H1 (cell line): ENCODE results near the gene FANCI. TPM values are rescaled to one million over a fixed set of nuclear protein-coding genes. Genes with fewer than 3 reads are reported as not detected.

Source experiments
- ASH2L ChIP-seq: fragments of 200-600, 300-600 bp; sonication (generic); IDR thresholded peaks from one replicate; pipeline ENCODE4 v1.7.1; 2017; ENCODE audit warnings: low read length
- BCL11A ChIP-seq, 2 experiments: IDR thresholded peaks; one replicate each; pipeline ENCODE4 v1.6.1; 2011; ENCODE audit warnings: low read depth in 2 of 2, low read length in 2 of 2, mild to moderate bottlenecking in 2 of 2
- CEBPB ChIP-seq: IDR thresholded peaks from 2 replicates; pipeline ENCODE4 v1.6.1; 2012; ENCODE audit warnings: low read depth, low read length
- CHD1 ChIP-seq: IDR thresholded peaks from 2 replicates; pipeline ENCODE4 v1.6.1; 2012; ENCODE audit warnings: low read depth, low read length, improper control_type of control experiment
- CHD2 ChIP-seq: IDR thresholded peaks from 2 replicates; pipeline ENCODE4 v1.6.1; 2012; ENCODE audit warnings: low read length, improper control_type of control experiment
- EGR1 ChIP-seq: IDR thresholded peaks from 2 replicates; pipeline ENCODE4 v1.6.1; 2011; ENCODE audit warnings: low read depth, low read length, borderline replicate concordance
- HDAC2 ChIP-seq, 2 experiments: fragments of 300-600 bp in 1 of 2; sonication (generic) in 1 of 2; IDR thresholded peaks; 2 replicates each; pipeline ENCODE4 v1.6.1; 2011 to 2012; ENCODE audit warnings: low read depth in 2 of 2, low read length in 2 of 2, mild to moderate bottlenecking in 2 of 2, moderate library complexity in 2 of 2, borderline replicate concordance in 1 of 2, inconsistent platforms in 1 of 2
- HDAC6 ChIP-seq: IDR thresholded peaks from one replicate; pipeline ENCODE4 v1.7.1; 2012; ENCODE audit warnings: low read depth, mild to moderate bottlenecking, inconsistent platforms, low read length, moderate library complexity
- JUND ChIP-seq: IDR thresholded peaks from 2 replicates; pipeline ENCODE4 v1.6.1; 2011; ENCODE audit warnings: mild to moderate bottlenecking, improper control_type of control experiment, low read length
- MAFK ChIP-seq: IDR thresholded peaks from 2 replicates; pipeline ENCODE4 v1.6.1; 2012; ENCODE audit warnings: low read depth, mild to moderate bottlenecking, improper control_type of control experiment, low read length
- NANOG ChIP-seq: IDR thresholded peaks from 2 replicates; pipeline ENCODE4 v1.6.1; 2011; ENCODE audit warnings: low read length, low read depth, mild to moderate bottlenecking, inconsistent platforms; ENCODE audit not compliant: insufficient read depth, poor library complexity, severe bottlenecking
- PHF8 ChIP-seq: fragments of 200-600 bp; sonication (generic); conservative IDR thresholded peaks from 2 replicates; pipeline ENCODE4 v1.7.1; 2012; ENCODE audit warnings: low read depth, mild to moderate bottlenecking, inconsistent platforms, low read length, moderate library complexity
- POLR2A ChIP-seq, 2 experiments: IDR thresholded peaks; 1 replicate in 1 of 2; 2 replicates in 1 of 2; pipeline ENCODE4 v1.6.1; 2011; ENCODE audit warnings: low read depth in 2 of 2, low read length in 2 of 2, mild to moderate bottlenecking in 2 of 2; ENCODE audit errors: control extremely low read depth in 1 of 2
- POLR2AphosphoS5 ChIP-seq: IDR thresholded peaks from 2 replicates; pipeline ENCODE4 v1.6.1; 2011; ENCODE audit warnings: low read depth, low read length
- RAD21 ChIP-seq, 2 experiments: IDR thresholded peaks in 1 of 2; conservative IDR thresholded peaks in 1 of 2; 2 replicates each; pipeline ENCODE4 v1.6.1; 2011; ENCODE audit warnings: low read depth in 2 of 2, low read length in 2 of 2, improper control_type of control experiment in 1 of 2, inconsistent platforms in 1 of 2, mild to moderate bottlenecking in 1 of 2, moderate library complexity in 1 of 2
- RNF2 ChIP-seq: fragments of 200-900, 300-1000 bp; sonication (generic); IDR thresholded peaks from 2 replicates; pipeline ENCODE4 v1.7.1; 2016; ENCODE audit warnings: borderline replicate concordance, low read depth, mild to moderate bottlenecking, antibody characterized with exemption, low read length; ENCODE audit not compliant: poor library complexity, severe bottlenecking; ENCODE audit errors: missing control alignments
- SP1 ChIP-seq: IDR thresholded peaks from 2 replicates; pipeline ENCODE4 v1.6.1; 2011; ENCODE audit warnings: low read depth, low read length
- SP2 ChIP-seq: IDR thresholded peaks from 2 replicates; pipeline ENCODE4 v1.6.1; 2012; ENCODE audit warnings: mild to moderate bottlenecking, low read length, inconsistent platforms
- TAF1 ChIP-seq: IDR thresholded peaks from 2 replicates; pipeline ENCODE4 v1.6.1; 2011; ENCODE audit warnings: mild to moderate bottlenecking, low read depth, low read length
- TBP ChIP-seq: IDR thresholded peaks from 2 replicates; pipeline ENCODE4 v1.6.1; 2011; ENCODE audit warnings: low read depth, low read length, improper control_type of control experiment
- YY1 ChIP-seq: IDR thresholded peaks from 2 replicates; pipeline ENCODE4 v1.6.1; 2011; ENCODE audit warnings: low read depth, mild to moderate bottlenecking, low read length
- polyA plus RNA-seq, 7 experiments: library from polyadenylated mRNA; depleted of rRNA in 3 of 7; stranded (reverse) in 5 of 7; unstranded in 2 of 7; fragments of >200 nt in 5 of 7; fragments of 200-250 nt in 2 of 7; gene quantifications; 1 replicate in 5 of 7; 2 replicates in 1 of 7; 4 replicates in 1 of 7; pipeline versions ENCODE4 v1.2.1 to v1.2.3, GENCODE V29; 2011 to 2013; ENCODE audit warnings: missing spikeins in 2 of 7, mixed read lengths in 2 of 7
- total RNA-seq: library from RNA; stranded (reverse); fragmentation: NEBNext Ultra II Directional; extraction: Animal tissue kit (Norgen Biotek cat#: 25700); gene quantifications from 2 replicates; pipeline ENCODE4 v1.2.1, GENCODE V29; 2021
- TF ChIP-seq, protein P1 (sequence below), 3 experiments: IDR thresholded peaks; 1 replicate in 2 of 3; 2 replicates in 1 of 3; pipeline versions ENCODE4 v1.5.1 to v1.6.1; 2011; ENCODE audit warnings: low read length in 3 of 3, mild to moderate bottlenecking in 3 of 3, inconsistent platforms in 2 of 3, low read depth in 1 of 3, moderate library complexity in 1 of 3; ENCODE audit not compliant: insufficient read depth in 1 of 3; ENCODE audit errors: control extremely low read depth in 1 of 3

The FANCI gene
- total and polyA plus RNA-seq, 2 of the 8 experiments (the other 6 are each of a cell fraction or from before 2014, with no cell fraction given), result 37.8 to 115 TPM

DNA sequence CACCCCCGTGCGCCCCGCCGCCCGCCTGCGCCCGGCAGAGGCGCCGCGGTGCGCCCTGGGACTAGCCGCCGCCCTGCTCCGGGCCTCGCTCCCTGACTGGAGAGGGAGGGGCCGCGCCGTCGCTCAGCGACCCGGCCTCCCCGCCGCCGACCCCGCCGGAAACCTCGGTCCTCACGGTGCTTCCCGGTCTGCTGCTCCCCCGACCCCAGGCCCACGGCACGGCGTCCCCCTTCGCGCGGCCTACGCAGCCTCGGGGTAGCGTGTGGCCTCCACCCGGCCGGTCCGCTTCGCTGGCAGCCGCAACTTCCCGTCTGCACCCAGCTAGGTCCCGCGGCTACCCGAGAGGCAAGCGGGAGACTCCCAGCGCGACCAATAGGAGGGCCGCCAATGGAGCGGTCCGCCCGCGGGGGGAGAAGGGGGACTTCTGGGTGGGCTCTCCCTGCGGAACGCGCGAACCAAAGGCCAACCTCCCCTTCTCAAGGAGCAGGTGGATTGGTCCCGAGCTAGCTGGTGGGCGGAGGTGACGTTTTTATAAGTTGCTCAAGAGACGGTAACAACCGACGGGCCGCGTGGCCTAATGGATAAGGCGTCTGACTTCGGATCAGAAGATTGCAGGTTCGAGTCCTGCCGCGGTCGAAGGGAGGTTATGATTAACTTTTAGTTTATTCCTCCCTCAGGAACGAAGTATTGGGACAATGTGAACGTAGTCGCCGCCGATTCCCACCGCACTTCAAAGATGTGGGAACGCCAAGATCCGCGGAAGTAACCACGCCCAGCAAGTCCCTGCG is 90.9 kb downstream of the FANCI start, which contains the start of gene POLG (continued):
- TF ChIP-seq CHD1, result peak; percentile 100
- TF ChIP-seq PHF8, result peak; percentile 99
- peak; percentile 92 for TF ChIP-seq POLR2AphosphoS5
- no peak for TF ChIP-seq HDAC6
- TF ChIP-seq RAD21 (IDR thresholded peaks at IDR 0.05 in 1 of 2, conservative IDR thresholded peaks at IDR 0.05 in 1 of 2; ENCODE audit: low read depth in 2 of 2, low read length in 2 of 2), result no peak
- TF ChIP-seq YY1, result no peak
- TF ChIP-seq BCL11A (IDR thresholded peaks at IDR 0.05; ENCODE audit: low read depth in 2 of 2, low read length in 2 of 2), result no peak
- TF ChIP-seq CHD2, result peak; percentile 83; the same call in 1 of the 2 replicates
- TF ChIP-seq ASH2L, result peak; percentile 100
- peak; percentile 88 for TF ChIP-seq SP1
- TF ChIP-seq EGR1, result peak; percentile 95
- no peak for TF ChIP-seq RNF2
- no peak for TF ChIP-seq SP2
- TF ChIP-seq CEBPB, result peak; percentile 70; the same call in 1 of the 2 replicates
- TF ChIP-seq, protein P1, sequence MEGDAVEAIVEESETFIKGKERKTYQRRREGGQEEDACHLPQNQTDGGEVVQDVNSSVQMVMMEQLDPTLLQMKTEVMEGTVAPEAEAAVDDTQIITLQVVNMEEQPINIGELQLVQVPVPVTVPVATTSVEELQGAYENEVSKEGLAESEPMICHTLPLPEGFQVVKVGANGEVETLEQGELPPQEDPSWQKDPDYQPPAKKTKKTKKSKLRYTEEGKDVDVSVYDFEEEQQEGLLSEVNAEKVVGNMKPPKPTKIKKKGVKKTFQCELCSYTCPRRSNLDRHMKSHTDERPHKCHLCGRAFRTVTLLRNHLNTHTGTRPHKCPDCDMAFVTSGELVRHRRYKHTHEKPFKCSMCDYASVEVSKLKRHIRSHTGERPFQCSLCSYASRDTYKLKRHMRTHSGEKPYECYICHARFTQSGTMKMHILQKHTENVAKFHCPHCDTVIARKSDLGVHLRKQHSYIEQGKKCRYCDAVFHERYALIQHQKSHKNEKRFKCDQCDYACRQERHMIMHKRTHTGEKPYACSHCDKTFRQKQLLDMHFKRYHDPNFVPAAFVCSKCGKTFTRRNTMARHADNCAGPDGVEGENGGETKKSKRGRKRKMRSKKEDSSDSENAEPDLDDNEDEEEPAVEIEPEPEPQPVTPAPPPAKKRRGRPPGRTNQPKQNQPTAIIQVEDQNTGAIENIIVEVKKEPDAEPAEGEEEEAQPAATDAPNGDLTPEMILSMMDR (IDR thresholded peaks at IDR 0.05; ENCODE audit: control extremely low read depth in 1 of 3, insufficient read depth in 1 of 3, low read depth in 1 of 3, low read length in 3 of 3), result no peak
- TF ChIP-seq HDAC2 (IDR thresholded peaks at IDR 0.05; ENCODE audit: borderline replicate concordance in 1 of 2, low read depth in 2 of 2, low read length in 2 of 2), result 0 out of 4 replicates have a peak, but pooled peaks of 1 of the 2 experiments have one; percentile 8
- TF ChIP-seq POLR2A (IDR thresholded peaks at IDR 0.05; ENCODE audit: control extremely low read depth in 1 of 2, low read depth in 2 of 2, low read length in 2 of 2), result peak in 1 of 2 experiments; percentile 94; a peak in 2 of 3 replicates
- TF ChIP-seq MAFK, result peak; percentile 72; the same call in 1 of the 2 replicates
- TF ChIP-seq JUND, result peak; percentile 97
- peak; percentile 95 for TF ChIP-seq TAF1
- TF ChIP-seq NANOG, result no peak
- peak; percentile 100 for TF ChIP-seq TBP
